ENCODE measurements around the gene ARSJ. TPM values are rescaled to one million over a fixed set of nuclear protein-coding genes. Genes with fewer than 3 reads are reported as not detected.

ARSJ gene
- total and polyA plus RNA-seq, 11 donors: 0.30 to 7.0 (median 1.7) TPM

DNA sequence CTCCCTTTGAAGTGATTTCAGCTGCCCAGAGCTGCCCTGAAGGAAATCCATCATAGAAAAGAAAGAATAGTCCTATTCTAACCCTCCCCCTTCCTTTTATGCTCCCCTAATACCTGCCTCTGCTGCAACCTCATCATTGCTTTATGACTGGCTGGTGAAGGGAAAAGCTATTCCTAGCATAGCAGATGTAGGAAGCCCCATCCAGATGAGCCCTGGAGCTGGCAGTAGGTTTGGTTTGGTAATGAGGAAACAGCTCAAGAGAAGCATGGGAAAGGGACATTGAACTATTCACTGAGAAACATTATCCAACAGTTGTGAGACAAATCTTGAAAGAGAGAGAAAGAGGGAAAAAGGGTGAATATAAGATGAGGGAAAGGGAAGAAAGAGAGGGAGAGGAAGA lies 29.2 kb downstream of the ARSJ start:
- Histone ChIP-seq H3K27ac (no peak overlapping the region), H3K36me3 (no peaks in the 10 kb centered on the region), H3K4me1 (peaks cover 0 to 23% (median 7%) of the 10 kb centered on the region in 12 donors), H3K4me3 (no peak overlapping the region), H3K9me3 (no peaks in the 10 kb centered on the region), H3K27me3 (no peaks in the 10 kb centered on the region)
- no peak for DNase-seq
- ATAC-seq: peak in 1 of 4 donors; percentile 29
- no peak for TF ChIP-seq POLR2A (IDR thresholded peaks at IDR 0.05)
- intact Hi-C loops (cut with DNase I): loop anchor here in 8 of 10 donors (5.0 to 10.0 kb wide), 7 partner anchors 122 to 558 kb away; no protein-coding TSS in a partner anchor

DNA sequence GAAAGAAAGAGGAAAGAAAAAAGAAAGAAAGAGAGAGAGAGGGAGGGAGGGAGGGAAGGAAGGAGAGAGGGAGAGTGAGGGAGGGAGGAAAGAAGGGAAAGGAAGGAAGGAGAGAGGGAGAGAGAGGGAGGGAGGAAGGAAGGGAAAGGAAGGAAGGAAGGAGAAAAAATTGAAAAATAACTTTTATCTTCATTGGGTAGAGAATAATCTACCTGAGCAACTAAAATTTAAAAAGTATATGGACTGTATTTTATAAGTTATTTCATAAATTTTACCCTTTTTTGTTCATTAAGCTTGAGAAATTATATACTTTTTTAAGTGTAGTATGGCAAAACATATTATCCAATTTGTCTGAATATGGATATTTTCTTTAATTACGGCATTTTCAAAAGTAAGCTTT lies 32.0 kb downstream of the ARSJ start:
- intact Hi-C loops (cut with DNase I): no loop called here
- no peak overlapping the region for H3K27ac ChIP-seq
- WGBS, 4 donors: 95 to 98% (median 97%) methylated on average over 1 of the region's 1 CpG
- H3K27me3 ChIP-seq: no peaks in the 10 kb centered on the region
- H3K4me3 ChIP-seq: no peak overlapping the region
- no peak for ATAC-seq
- no peaks in the 10 kb centered on the region for H3K9me3 ChIP-seq
- DNase-seq: no peak
- H3K4me1 ChIP-seq: peaks cover 0 to 20% (median 7%) of the 10 kb centered on the region in 12 donors
- TF ChIP-seq, protein P1, sequence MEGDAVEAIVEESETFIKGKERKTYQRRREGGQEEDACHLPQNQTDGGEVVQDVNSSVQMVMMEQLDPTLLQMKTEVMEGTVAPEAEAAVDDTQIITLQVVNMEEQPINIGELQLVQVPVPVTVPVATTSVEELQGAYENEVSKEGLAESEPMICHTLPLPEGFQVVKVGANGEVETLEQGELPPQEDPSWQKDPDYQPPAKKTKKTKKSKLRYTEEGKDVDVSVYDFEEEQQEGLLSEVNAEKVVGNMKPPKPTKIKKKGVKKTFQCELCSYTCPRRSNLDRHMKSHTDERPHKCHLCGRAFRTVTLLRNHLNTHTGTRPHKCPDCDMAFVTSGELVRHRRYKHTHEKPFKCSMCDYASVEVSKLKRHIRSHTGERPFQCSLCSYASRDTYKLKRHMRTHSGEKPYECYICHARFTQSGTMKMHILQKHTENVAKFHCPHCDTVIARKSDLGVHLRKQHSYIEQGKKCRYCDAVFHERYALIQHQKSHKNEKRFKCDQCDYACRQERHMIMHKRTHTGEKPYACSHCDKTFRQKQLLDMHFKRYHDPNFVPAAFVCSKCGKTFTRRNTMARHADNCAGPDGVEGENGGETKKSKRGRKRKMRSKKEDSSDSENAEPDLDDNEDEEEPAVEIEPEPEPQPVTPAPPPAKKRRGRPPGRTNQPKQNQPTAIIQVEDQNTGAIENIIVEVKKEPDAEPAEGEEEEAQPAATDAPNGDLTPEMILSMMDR (IDR thresholded peaks at IDR 0.05): no peak
- TF ChIP-seq POLR2A (IDR thresholded peaks at IDR 0.05): no peak
- no peaks in the 10 kb centered on the region for H3K36me3 ChIP-seq

DNA sequence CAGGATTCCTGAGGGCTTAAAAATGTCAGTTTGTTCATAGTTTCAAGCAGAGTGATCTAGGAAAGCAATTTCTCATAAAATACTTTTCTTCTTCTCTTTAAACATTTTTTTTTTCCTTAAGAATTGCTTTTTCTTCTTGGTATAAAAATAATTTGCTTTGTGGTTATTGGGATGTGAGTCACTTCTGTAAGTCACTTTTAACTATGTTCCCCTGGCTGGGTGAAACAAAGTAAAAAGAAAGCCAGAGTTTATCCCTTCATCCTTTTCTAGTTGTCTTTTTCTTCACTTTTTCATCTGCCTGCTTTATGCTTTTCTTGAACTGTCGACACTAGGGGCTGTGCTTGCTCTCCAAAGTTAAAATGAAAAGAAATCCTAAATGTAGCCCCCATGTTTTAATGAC lies 33.5 kb downstream of the ARSJ start:
- DNase-seq: no peak
- no peak overlapping the region for H3K4me3 ChIP-seq
- no peaks in the 10 kb centered on the region for H3K27me3 ChIP-seq
- no peaks in the 10 kb centered on the region for H3K9me3 ChIP-seq
- H3K4me1 ChIP-seq: peaks cover 0 to 5% (median 0%) of the 10 kb centered on the region in 12 donors
- 63 to 67% (median 65%) methylated on average over 1 of the region's 1 CpG for WGBS, 4 donors
- no peak for ATAC-seq
- intact Hi-C loops (cut with DNase I): no loop called here
- H3K36me3 ChIP-seq: no peaks in the 10 kb centered on the region
- H3K27ac ChIP-seq: no peak overlapping the region
- TF ChIP-seq, protein P1 (IDR thresholded peaks at IDR 0.05): no peak
- no peak for TF ChIP-seq POLR2A (IDR thresholded peaks at IDR 0.05)

DNA sequence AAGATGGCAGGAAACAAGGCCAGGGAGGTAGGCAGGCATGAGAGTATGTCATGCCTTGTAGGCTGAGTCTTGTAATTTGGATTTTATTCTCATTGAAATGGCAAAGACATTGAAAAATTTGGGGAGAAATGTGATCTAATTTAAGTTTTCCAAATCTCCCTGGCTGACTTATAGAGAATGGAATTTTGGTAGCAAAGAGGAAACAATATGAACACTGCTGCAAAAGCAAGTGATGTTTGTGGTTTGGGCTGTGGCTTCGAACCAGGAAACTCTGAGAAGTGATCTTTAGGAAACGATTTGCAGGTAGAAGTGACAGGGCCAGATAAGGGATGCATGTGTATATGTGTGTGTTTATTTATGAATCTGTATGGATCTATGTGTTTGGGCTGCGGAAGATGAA lies 35.6 kb downstream of the ARSJ start:
- ATAC-seq (no peak), DNase-seq (no peak)
- no peaks in the 10 kb centered on the region for H3K36me3 ChIP-seq
- TF ChIP-seq POLR2A (IDR thresholded peaks at IDR 0.05): no peak
- TF ChIP-seq, protein P1 (IDR thresholded peaks at IDR 0.05): no peak
- peaks cover 0 to 5% (median 0%) of the 10 kb centered on the region in 12 donors for H3K4me1 ChIP-seq
- intact Hi-C loops (cut with DNase I): no loop called here
- H3K4me3 ChIP-seq: no peak overlapping the region
- 62 to 68% (median 66%) methylated on average over 3 of the region's 3 CpGs for WGBS, 4 donors
- no peak overlapping the region for H3K27ac ChIP-seq
- no peaks in the 10 kb centered on the region for H3K9me3 ChIP-seq
- H3K27me3 ChIP-seq: no peaks in the 10 kb centered on the region

DNA sequence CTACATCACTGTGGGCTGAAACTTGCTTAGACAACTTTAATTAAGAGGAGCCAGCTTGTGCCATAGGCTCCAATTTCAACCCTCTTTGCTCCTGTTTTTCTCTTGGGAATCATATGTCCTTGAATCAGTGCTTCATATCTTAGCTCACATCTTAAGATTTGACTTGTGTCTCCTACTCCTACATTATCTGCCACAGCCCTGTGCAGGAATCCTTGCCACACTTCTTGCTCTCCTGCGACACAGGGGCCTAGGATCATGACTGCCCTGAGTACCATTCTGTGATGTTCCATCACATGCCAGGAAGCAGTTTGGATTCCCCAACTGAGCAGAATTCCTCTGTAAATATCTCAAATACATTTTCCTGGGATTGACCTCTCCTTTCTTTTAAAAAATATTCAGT lies 36.4 kb downstream of the ARSJ start:
- intact Hi-C loops (cut with DNase I): no loop called here
- no peak overlapping the region for H3K27ac ChIP-seq
- 47 to 96% (median 52%) methylated on average over 1 of the region's 1 CpG for WGBS, 4 donors
- peaks cover 0 to 5% (median 0%) of the 10 kb centered on the region in 12 donors for H3K4me1 ChIP-seq
- DNase-seq (no peak), ATAC-seq (no peak)
- peaks cover 0 to 5% (median 0%) of the 10 kb centered on the region in 12 donors for H3K9me3 ChIP-seq
- TF ChIP-seq, protein P1 (IDR thresholded peaks at IDR 0.05): no peak
- no peak for TF ChIP-seq POLR2A (IDR thresholded peaks at IDR 0.05)
- no peaks in the 10 kb centered on the region for H3K27me3 ChIP-seq
- H3K4me3 ChIP-seq: no peak overlapping the region
- no peaks in the 10 kb centered on the region for H3K36me3 ChIP-seq

Data from heart left ventricle (tissue), 16 donors.